ENCODE measurements around the gene ABCB6.
A peak's percentile ranks its signal among the peaks of the same experiment; 100 is the strongest.

The ABCB6 gene

GRCh38 chr2:219167997-219168396 is 50.8 kb downstream of the ABCB6 start:
- DNase-seq: no peak

GRCh38 chr2:219165058-219165911 is 53.5 kb downstream of the ABCB6 start:
- no peak for DNase-seq

- DNase-seq: no peak
Observed at GRCh38 chr2:219163156-219163555, 55.6 kb downstream of the ABCB6 start.

- DNase-seq: no peak
Observed at GRCh38 chr2:219161097-219161496, 57.7 kb downstream of the ABCB6 start.

GRCh38 chr2:219160186-219161017 is 58.4 kb downstream of the ABCB6 start, which contains the start of gene NHEJ1:
TSS of gene NHEJ1 (minus strand) at chr2:219160815. CDS start at chr2:219158362, 2,453 bp downstream.
- peak; percentile 95 to 98 (median 95) for DNase-seq

Data from suppressor macrophage treated with lipopolysaccharide for 1 hour (primary cell).